Osteocyte (in vitro differentiated cells): Measurements from ENCODE around the gene OSTN. TPM values are rescaled to one million over a fixed set of nuclear protein-coding genes. Genes with fewer than 3 reads are reported as not detected.

Experiments
- DNase-seq: peaks from one replicate; pipeline ENCODE4 v3.0.0; 2021; ENCODE audit warnings: mixed read lengths; ENCODE audit not compliant: unreplicated experiment; ENCODE audit errors: extremely low spot score
- H3K27ac Mint-ChIP-seq: one replicate; pipeline ENCODE4 v1.8.0; 2021; ENCODE audit warnings: mild to moderate bottlenecking, mixed read lengths; ENCODE audit not compliant: unreplicated experiment
- H3K27me3 Mint-ChIP-seq: one replicate; pipeline ENCODE4 v1.8.0; 2021; ENCODE audit warnings: mixed read lengths; ENCODE audit not compliant: unreplicated experiment
- H3K36me3 Mint-ChIP-seq: one replicate; pipeline ENCODE4 v1.8.0; 2021; ENCODE audit warnings: mixed read lengths; ENCODE audit not compliant: unreplicated experiment
- H3K4me1 Mint-ChIP-seq: one replicate; pipeline ENCODE4 v1.8.0; 2021; ENCODE audit warnings: mixed read lengths; ENCODE audit not compliant: unreplicated experiment
- H3K4me3 Mint-ChIP-seq: one replicate; pipeline ENCODE4 v1.8.0; 2021; ENCODE audit warnings: mild to moderate bottlenecking, moderate library complexity, mixed read lengths; ENCODE audit not compliant: unreplicated experiment
- H3K9me3 Mint-ChIP-seq: one replicate; pipeline ENCODE4 v1.8.0; 2021; ENCODE audit warnings: mixed read lengths; ENCODE audit not compliant: unreplicated experiment
- CTCF ChIP-seq: fragments of 200-600 bp; sonication (generic); IDR thresholded peaks from 2 replicates; pipeline ENCODE4 v1.5.0; 2021; ENCODE audit warnings: antibody characterized with exemption, mild to moderate bottlenecking, moderate library complexity
- total RNA-seq: library from RNA; stranded (reverse); gene quantifications from 2 replicates; pipeline ENCODE4 v1.2.1, GENCODE V29; 2021

OSTN gene
- total RNA-seq, 1 donor from 2014 or later, result not detected

- peaks cover 11% of the 10 kb centered on the region for H3K4me1 Mint-ChIP-seq
- no peak for TF ChIP-seq CTCF
- no peak overlapping the region for H3K27ac Mint-ChIP-seq
- H3K36me3 Mint-ChIP-seq, result no peaks in the 10 kb centered on the region
- H3K9me3 Mint-ChIP-seq, result no peaks in the 10 kb centered on the region
- no peak overlapping the region for H3K4me3 Mint-ChIP-seq
- no peak for DNase-seq
- H3K27me3 Mint-ChIP-seq, result no peaks in the 10 kb centered on the region
Measured at GRCh38 chr3:191221638-191222037, 22.6 kb downstream of the OSTN start.

GRCh38 chr3:191227541-191227940, 28.5 kb downstream of the OSTN start:
- H3K36me3 Mint-ChIP-seq, result no peaks in the 10 kb centered on the region

GRCh38 chr3:191234216-191234615, 35.2 kb downstream of the OSTN start:
- Mint-ChIP-seq H3K27ac (no peak overlapping the region), H3K9me3 (no peaks in the 10 kb centered on the region), H3K4me3 (no peak overlapping the region), H3K4me1 (peaks cover 38% of the 10 kb centered on the region), H3K36me3 (no peaks in the 10 kb centered on the region), H3K27me3 (no peaks in the 10 kb centered on the region)
- TF ChIP-seq CTCF, result no peak
- DNase-seq, result no peak

More at GRCh38 chr3:191227541-191227940, 28.5 kb downstream of the OSTN start:
- Mint-ChIP-seq H3K4me1 (no peaks in the 10 kb centered on the region), H3K27ac (no peak overlapping the region), H3K27me3 (no peaks in the 10 kb centered on the region), H3K9me3 (no peaks in the 10 kb centered on the region), H3K4me3 (no peak overlapping the region)
- no peak for TF ChIP-seq CTCF
- no peak for DNase-seq

GRCh38 chr3:191235331-191236314, 36.6 kb downstream of the OSTN start:
- DNase-seq, result no peak
- Mint-ChIP-seq H3K4me1 (peaks cover 41% of the 10 kb centered on the region), H3K4me3 (no peak overlapping the region), H3K27me3 (no peaks in the 10 kb centered on the region), H3K36me3 (no peaks in the 10 kb centered on the region), H3K27ac (peak overlapping the region; percentile 85), H3K9me3 (no peaks in the 10 kb centered on the region)
- TF ChIP-seq CTCF, result no peak

- Mint-ChIP-seq H3K36me3 (no peaks in the 10 kb centered on the region), H3K27me3 (no peaks in the 10 kb centered on the region), H3K4me1 (peaks cover 41% of the 10 kb centered on the region), H3K4me3 (no peak overlapping the region), H3K9me3 (no peaks in the 10 kb centered on the region), H3K27ac (peak overlapping the region; percentile 76)
- DNase-seq, result no peak
- no peak for TF ChIP-seq CTCF
Measured at GRCh38 chr3:191236646-191237045, 37.6 kb downstream of the OSTN start.
